Frontal cortex (tissue), 4 donors: Measurements from ENCODE around the gene DYNLT3. TPM values are rescaled to one million over a fixed set of nuclear protein-coding genes. Genes with fewer than 3 reads are reported as not detected.

Source experiments
- DNase-seq, 2 donors: peaks; one replicate each; pipeline ENCODE4 v3.0.0; 2012; ENCODE audit warnings: low spot score in 2 of 2
- FAIRE-seq: peaks from 2 replicates; lab custom pipeline; 2012; peaks lifted over from hg19 to GRCh38; lab: Jason Lieb, UNC
- small RNA-seq: library from RNA; depleted of rRNA; stranded (forward); fragments of <200 nt; gene quantifications from one replicate; pipeline ENCODE3, GENCODE V24; 2014
- total RNA-seq: library from RNA; depleted of rRNA; stranded (reverse); fragments of >200 nt; gene quantifications from one replicate; pipeline ENCODE4 v1.2.3, GENCODE V29; 2014
- donor health status: control.
- donor health status: control.
- donor health status: control.

The DYNLT3 gene
- total RNA-seq, 1 donor from 2014 or later: 27.3 TPM

GRCh38 chrX:37796805-37797204 is 50.6 kb downstream of the DYNLT3 start:
- DNase-seq (no peak), FAIRE-seq (no peak)

- DNase-seq (no peak), FAIRE-seq (no peak)
Observed at GRCh38 chrX:37796310-37796709, 51.1 kb downstream of the DYNLT3 start.

Small RNAs within 50 kb of the gene (small RNA-seq; reads per million reads assigned to genes)
- gene RNU6-49P: not detected

Other genes starting within 250 kb of the DYNLT3 start
- gene XK, start 161.8 kb downstream of the DYNLT3 start, total RNA-seq: 3.7 TPM
- 10.6 TPM for gene CYBB, start 67.5 kb downstream of the DYNLT3 start, total RNA-seq
- 4.9 TPM for gene SYTL5, start 159.0 kb upstream of the DYNLT3 start, total RNA-seq